Head of caudate nucleus (tissue), 42 donors: ENCODE data around the gene NCK2.
"Not testable (repeated sequence)": the region's sequence is repeated elsewhere in the genome, so short reads cannot be mapped to it uniquely, and the experiment has no call there.

Experiments used
- DNase-seq, 42 donors: peaks; one replicate each; pipeline versions ENCODE4 v3.0.0 to v3.0.0-alpha.2; 2020 to 2021; ENCODE audit warnings: mixed read lengths in 7 of 42
- intact Hi-C: fragments of 100-400 bp; cut with DNase I; formaldehyde crosslinking; loops from one replicate; pipeline ENCODE4 v1.15.0; 2022

The NCK2 gene

GRCh38 chr2:105768961-105769452, 24.3 kb downstream of the NCK2 start:
- intact Hi-C loops: no loop called here
- peak in 6 of 42 donors; percentile 35 to 68 (median 54) for DNase-seq

GRCh38 chr2:105769504-105769903, 24.8 kb downstream of the NCK2 start:
- intact Hi-C loops: no loop called here
- no peak for DNase-seq

GRCh38 chr2:105770149-105770548, 25.4 kb downstream of the NCK2 start:
- DNase-seq: no peak
- intact Hi-C loops: no loop called here

- intact Hi-C loops, DNase-seq: not testable (repeated sequence)
Measured at GRCh38 chr2:105771291-105771690, 26.6 kb downstream of the NCK2 start.

GRCh38 chr2:105771836-105772235, 27.1 kb downstream of the NCK2 start:
- DNase-seq: no peak
- intact Hi-C loops: no loop called here

- no peak for DNase-seq
- intact Hi-C loops: no loop called here
Measured at GRCh38 chr2:105772362-105772761, 27.6 kb downstream of the NCK2 start.

GRCh38 chr2:105773568-105773967, 28.9 kb downstream of the NCK2 start:
- intact Hi-C loops: no loop called here
- DNase-seq: peak in 12 of 42 donors; percentile 25 to 82 (median 52)

- intact Hi-C loops: no loop called here
- no peak for DNase-seq
Measured at GRCh38 chr2:105774781-105775337, 30.1 kb downstream of the NCK2 start.

- intact Hi-C loops: no loop called here
- no peak for DNase-seq
Measured at GRCh38 chr2:105775809-105776559, 31.3 kb downstream of the NCK2 start.

GRCh38 chr2:105776560-105776928, 31.8 kb downstream of the NCK2 start:
- no peak for DNase-seq
- intact Hi-C loops: no loop called here

GRCh38 chr2:105777031-105777482, 32.3 kb downstream of the NCK2 start:
- intact Hi-C loops: no loop called here
- no peak for DNase-seq

GRCh38 chr2:105777506-105778055, 32.9 kb downstream of the NCK2 start:
- intact Hi-C loops: no loop called here
- no peak for DNase-seq

- DNase-seq: no peak
- intact Hi-C loops: no loop called here
Measured at GRCh38 chr2:105778080-105778607, 33.4 kb downstream of the NCK2 start.

- no peak for DNase-seq
- intact Hi-C loops: no loop called here
Measured at GRCh38 chr2:105779394-105779793, 34.7 kb downstream of the NCK2 start.

GRCh38 chr2:105780606-105781005, 35.9 kb downstream of the NCK2 start:
- intact Hi-C loops: no loop called here
- DNase-seq: no peak

- intact Hi-C loops: no loop called here
- no peak for DNase-seq
Measured at GRCh38 chr2:105781274-105781978, 36.7 kb downstream of the NCK2 start.

- intact Hi-C loops: no loop called here
Measured at GRCh38 chr2:105782123-105782522, 37.4 kb downstream of the NCK2 start.

GRCh38 chr2:105782646-105783045, 37.9 kb downstream of the NCK2 start:
- intact Hi-C loops: no loop called here
- DNase-seq: no peak

More at GRCh38 chr2:105782123-105782522, 37.4 kb downstream of the NCK2 start:
- DNase-seq: no peak

GRCh38 chr2:105783151-105783738, 38.5 kb downstream of the NCK2 start:
- DNase-seq: peak in 11 of 42 donors; percentile 35 to 69 (median 53)
- intact Hi-C loops: no loop called here
